ENCODE results near the gene RFC2.

- TF ChIP-seq TCF12 (IDR thresholded peaks at IDR 0.05) (no peak), CTCF (IDR thresholded peaks at IDR 0.05) (no peak), JUND (IDR thresholded peaks at IDR 0.05) (no peak), RAD21 (IDR thresholded peaks at IDR 0.05; ENCODE audit: low read length) (no peak), MXI1 (IDR thresholded peaks at IDR 0.05; ENCODE audit: low read depth, low read length) (no peak), SMC3 (IDR thresholded peaks at IDR 0.05; ENCODE audit: low read depth, low read length) (no peak), ELF1 (IDR thresholded peaks at IDR 0.05) (no peak), GATA2 (CRISPR knock-in tag; IDR thresholded peaks at IDR 0.05) (no peak)
- TF ChIP-seq, protein P1, sequence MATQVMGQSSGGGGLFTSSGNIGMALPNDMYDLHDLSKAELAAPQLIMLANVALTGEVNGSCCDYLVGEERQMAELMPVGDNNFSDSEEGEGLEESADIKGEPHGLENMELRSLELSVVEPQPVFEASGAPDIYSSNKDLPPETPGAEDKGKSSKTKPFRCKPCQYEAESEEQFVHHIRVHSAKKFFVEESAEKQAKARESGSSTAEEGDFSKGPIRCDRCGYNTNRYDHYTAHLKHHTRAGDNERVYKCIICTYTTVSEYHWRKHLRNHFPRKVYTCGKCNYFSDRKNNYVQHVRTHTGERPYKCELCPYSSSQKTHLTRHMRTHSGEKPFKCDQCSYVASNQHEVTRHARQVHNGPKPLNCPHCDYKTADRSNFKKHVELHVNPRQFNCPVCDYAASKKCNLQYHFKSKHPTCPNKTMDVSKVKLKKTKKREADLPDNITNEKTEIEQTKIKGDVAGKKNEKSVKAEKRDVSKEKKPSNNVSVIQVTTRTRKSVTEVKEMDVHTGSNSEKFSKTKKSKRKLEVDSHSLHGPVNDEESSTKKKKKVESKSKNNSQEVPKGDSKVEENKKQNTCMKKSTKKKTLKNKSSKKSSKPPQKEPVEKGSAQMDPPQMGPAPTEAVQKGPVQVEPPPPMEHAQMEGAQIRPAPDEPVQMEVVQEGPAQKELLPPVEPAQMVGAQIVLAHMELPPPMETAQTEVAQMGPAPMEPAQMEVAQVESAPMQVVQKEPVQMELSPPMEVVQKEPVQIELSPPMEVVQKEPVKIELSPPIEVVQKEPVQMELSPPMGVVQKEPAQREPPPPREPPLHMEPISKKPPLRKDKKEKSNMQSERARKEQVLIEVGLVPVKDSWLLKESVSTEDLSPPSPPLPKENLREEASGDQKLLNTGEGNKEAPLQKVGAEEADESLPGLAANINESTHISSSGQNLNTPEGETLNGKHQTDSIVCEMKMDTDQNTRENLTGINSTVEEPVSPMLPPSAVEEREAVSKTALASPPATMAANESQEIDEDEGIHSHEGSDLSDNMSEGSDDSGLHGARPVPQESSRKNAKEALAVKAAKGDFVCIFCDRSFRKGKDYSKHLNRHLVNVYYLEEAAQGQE (IDR thresholded peaks at IDR 0.05; ENCODE audit: low read depth, low read length), result no peak
These were observed 29.8 kb upstream of the RFC2 start for GRCh38 chr7:74283858-74284447.
